K562 (cell line): ENCODE results near the gene C1QBP. TPM values are rescaled to one million over a fixed set of nuclear protein-coding genes. Genes with fewer than 3 reads are reported as not detected.
A peak's percentile ranks its signal among the peaks of the same experiment; 100 is the strongest.

Experiments used
- CCNT2 ChIP-seq: IDR thresholded peaks from 2 replicates; pipeline ENCODE4 v1.6.1; 2011; ENCODE audit warnings: borderline replicate concordance, low read depth, mild to moderate bottlenecking, moderate library complexity, mixed read lengths, low read length; ENCODE audit not compliant: insufficient read length; ENCODE audit errors: extremely low read depth
- ERF ChIP-seq: fragments of 450-650 bp; formaldehyde crosslinking; IDR thresholded peaks from 2 replicates; pipeline ENCODE4 v1.4.0; 2020; ENCODE audit warnings: mild to moderate bottlenecking, mixed read lengths
- MGA ChIP-seq: fragments of 450-650 bp; IDR thresholded peaks from 2 replicates; pipeline ENCODE4 v1.6.1; 2016; ENCODE audit warnings: mild to moderate bottlenecking, moderate library complexity
- POLR2AphosphoS5 ChIP-seq: IDR thresholded peaks from 2 replicates; pipeline ENCODE4 v1.6.1; 2011; ENCODE audit warnings: mild to moderate bottlenecking, low read depth, low read length, moderate library complexity; ENCODE audit not compliant: control insufficient read depth, insufficient read depth
- PTTG1 ChIP-seq: fragments of 450-650 bp; IDR thresholded peaks from 2 replicates; pipeline ENCODE4 v1.6.1; 2016; ENCODE audit warnings: low read depth, mild to moderate bottlenecking, missing genetic modification characterization, missing compliant biosample characterization
- ZNF212 ChIP-seq: fragments of 450-650 bp; formaldehyde crosslinking; IDR thresholded peaks from 2 replicates; pipeline ENCODE4 v1.4.0; 2020; ENCODE audit warnings: mild to moderate bottlenecking
- ZNF780A ChIP-seq: fragments of 250-450 bp; sonication (Bioruptor Pico); IDR thresholded peaks from 2 replicates; pipeline ENCODE4 v1.5.0; 2021; ENCODE audit warnings: mild to moderate bottlenecking
- polyA plus RNA-seq, 8 experiments: library from polyadenylated mRNA; depleted of rRNA in 4 of 8; stranded (reverse) in 5 of 8; unstranded in 3 of 8; fragments of >200 nt; fragmentation: Nextera tagmentation in 2 of 8; fragmentation: Illumina TruSeq in 1 of 8; extraction: Ambion mirVana in 2 of 8; extraction: Trizol in 1 of 8; gene quantifications; 2 replicates each; pipeline versions ENCODE4 v1.2.1 to v1.2.3, GENCODE V29; 2011 to 2014; ENCODE audit warnings: inconsistent platforms in 1 of 8, missing spikeins in 1 of 8
- total RNA-seq, 7 experiments: library from RNA; depleted of rRNA in 6 of 7; stranded (reverse); fragments of >200 nt in 6 of 7; fragmentation: Illumina TruSeq in 2 of 7; extraction: Trizol in 2 of 7; gene quantifications; 2 replicates each; pipeline versions ENCODE4 v1.2.1 to v1.2.3, GENCODE V29; 2011 to 2021; ENCODE audit warnings: low replicate concordance in 1 of 7
- TF ChIP-seq, protein P1 (sequence below), 2 experiments: fragments of 450-650 bp; conservative IDR thresholded peaks; 2 replicates each; pipeline ENCODE4 v1.6.1; 2017; ENCODE audit warnings: mild to moderate bottlenecking in 2 of 2, moderate library complexity in 2 of 2

Gene C1QBP
- total and polyA plus RNA-seq, 9 of the 15 experiments (the other 6 are each of a cell fraction or from before 2014, with no cell fraction given), result 90.7 to 665 (median 414) TPM

GRCh38 chr17:5419356-5419958 lies 19.5 kb downstream of the C1QBP start, which contains the start of gene NUP88 (continued):
- peak; percentile 83 for TF ChIP-seq MGA
- no peak for TF ChIP-seq ERF (CRISPR knock-in tag)
- TF ChIP-seq PTTG1 (tag), result no peak
- TF ChIP-seq, protein P1, sequence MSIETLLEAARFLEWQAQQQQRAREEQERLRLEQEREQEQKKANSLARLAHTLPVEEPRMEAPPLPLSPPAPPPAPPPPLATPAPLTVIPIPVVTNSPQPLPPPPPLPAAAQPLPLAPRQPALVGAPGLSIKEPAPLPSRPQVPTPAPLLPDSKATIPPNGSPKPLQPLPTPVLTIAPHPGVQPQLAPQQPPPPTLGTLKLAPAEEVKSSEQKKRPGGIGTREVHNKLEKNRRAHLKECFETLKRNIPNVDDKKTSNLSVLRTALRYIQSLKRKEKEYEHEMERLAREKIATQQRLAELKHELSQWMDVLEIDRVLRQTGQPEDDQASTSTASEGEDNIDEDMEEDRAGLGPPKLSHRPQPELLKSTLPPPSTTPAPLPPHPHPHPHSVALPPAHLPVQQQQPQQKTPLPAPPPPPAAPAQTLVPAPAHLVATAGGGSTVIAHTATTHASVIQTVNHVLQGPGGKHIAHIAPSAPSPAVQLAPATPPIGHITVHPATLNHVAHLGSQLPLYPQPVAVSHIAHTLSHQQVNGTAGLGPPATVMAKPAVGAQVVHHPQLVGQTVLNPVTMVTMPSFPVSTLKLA (conservative IDR thresholded peaks at IDR 0.05), result no peak
- TF ChIP-seq CCNT2, result no peak
- peak; percentile 68; the same call in 1 of the 2 replicates for TF ChIP-seq POLR2AphosphoS5
- TF ChIP-seq ZNF780A (CRISPR knock-in tag), result no peak
- TF ChIP-seq ZNF212 (CRISPR knock-in tag), result no peak
